ENCODE measurements around the gene ANAPC16.

DNA sequence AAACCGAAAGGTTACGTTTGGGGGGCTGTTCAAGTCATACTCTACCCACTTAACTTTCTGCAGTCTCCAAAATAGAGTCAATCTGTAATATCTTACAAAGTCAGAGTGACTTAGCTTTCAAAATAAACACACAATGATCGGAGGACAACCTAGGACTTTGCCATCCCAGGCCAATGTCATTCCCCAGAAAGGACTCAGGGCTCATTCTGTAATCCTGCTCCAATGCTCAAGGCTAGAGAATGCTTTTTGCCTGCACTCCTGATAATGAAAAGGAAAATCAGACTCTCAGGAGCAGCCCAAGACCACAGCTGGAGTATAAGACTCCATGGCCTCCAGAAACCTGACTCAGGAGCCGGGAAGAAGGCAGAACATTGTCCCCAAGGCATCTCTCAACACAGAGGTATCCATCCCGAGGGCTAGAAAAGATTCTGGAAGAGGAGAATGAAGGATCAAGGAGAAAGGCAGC is 28.8 kb downstream of the ANAPC16 start:
- TF ChIP-seq, protein P1, sequence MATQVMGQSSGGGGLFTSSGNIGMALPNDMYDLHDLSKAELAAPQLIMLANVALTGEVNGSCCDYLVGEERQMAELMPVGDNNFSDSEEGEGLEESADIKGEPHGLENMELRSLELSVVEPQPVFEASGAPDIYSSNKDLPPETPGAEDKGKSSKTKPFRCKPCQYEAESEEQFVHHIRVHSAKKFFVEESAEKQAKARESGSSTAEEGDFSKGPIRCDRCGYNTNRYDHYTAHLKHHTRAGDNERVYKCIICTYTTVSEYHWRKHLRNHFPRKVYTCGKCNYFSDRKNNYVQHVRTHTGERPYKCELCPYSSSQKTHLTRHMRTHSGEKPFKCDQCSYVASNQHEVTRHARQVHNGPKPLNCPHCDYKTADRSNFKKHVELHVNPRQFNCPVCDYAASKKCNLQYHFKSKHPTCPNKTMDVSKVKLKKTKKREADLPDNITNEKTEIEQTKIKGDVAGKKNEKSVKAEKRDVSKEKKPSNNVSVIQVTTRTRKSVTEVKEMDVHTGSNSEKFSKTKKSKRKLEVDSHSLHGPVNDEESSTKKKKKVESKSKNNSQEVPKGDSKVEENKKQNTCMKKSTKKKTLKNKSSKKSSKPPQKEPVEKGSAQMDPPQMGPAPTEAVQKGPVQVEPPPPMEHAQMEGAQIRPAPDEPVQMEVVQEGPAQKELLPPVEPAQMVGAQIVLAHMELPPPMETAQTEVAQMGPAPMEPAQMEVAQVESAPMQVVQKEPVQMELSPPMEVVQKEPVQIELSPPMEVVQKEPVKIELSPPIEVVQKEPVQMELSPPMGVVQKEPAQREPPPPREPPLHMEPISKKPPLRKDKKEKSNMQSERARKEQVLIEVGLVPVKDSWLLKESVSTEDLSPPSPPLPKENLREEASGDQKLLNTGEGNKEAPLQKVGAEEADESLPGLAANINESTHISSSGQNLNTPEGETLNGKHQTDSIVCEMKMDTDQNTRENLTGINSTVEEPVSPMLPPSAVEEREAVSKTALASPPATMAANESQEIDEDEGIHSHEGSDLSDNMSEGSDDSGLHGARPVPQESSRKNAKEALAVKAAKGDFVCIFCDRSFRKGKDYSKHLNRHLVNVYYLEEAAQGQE (IDR thresholded peaks at IDR 0.05; ENCODE audit: unreplicated experiment), result no peak
- TF ChIP-seq JUNB (IDR thresholded peaks at IDR 0.05; ENCODE audit: unreplicated experiment) (no peak), NANOG (IDR thresholded peaks at IDR 0.05; ENCODE audit: borderline replicate concordance) (no peak), EZH2phosphoT487 (IDR thresholded peaks at IDR 0.05; ENCODE audit: unreplicated experiment) (no peak), ZNF331 (CRISPR knock-in tag; IDR thresholded peaks at IDR 0.05; ENCODE audit: low read depth) (no peak), POLR2AphosphoS5 (IDR thresholded peaks at IDR 0.05; ENCODE audit: low read depth) (no peak), CREB1 (CRISPR knock-in tag; IDR thresholded peaks at IDR 0.05; ENCODE audit: low read depth) (no peak)
- TF ChIP-seq, protein P2, sequence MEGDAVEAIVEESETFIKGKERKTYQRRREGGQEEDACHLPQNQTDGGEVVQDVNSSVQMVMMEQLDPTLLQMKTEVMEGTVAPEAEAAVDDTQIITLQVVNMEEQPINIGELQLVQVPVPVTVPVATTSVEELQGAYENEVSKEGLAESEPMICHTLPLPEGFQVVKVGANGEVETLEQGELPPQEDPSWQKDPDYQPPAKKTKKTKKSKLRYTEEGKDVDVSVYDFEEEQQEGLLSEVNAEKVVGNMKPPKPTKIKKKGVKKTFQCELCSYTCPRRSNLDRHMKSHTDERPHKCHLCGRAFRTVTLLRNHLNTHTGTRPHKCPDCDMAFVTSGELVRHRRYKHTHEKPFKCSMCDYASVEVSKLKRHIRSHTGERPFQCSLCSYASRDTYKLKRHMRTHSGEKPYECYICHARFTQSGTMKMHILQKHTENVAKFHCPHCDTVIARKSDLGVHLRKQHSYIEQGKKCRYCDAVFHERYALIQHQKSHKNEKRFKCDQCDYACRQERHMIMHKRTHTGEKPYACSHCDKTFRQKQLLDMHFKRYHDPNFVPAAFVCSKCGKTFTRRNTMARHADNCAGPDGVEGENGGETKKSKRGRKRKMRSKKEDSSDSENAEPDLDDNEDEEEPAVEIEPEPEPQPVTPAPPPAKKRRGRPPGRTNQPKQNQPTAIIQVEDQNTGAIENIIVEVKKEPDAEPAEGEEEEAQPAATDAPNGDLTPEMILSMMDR (conservative IDR thresholded peaks at IDR 0.05; ENCODE audit: low read depth in 2 of 2), result no peak

All from GM23338 (cell line).